GM13977 (cell line): Measurements from ENCODE around the gene GIMAP5.
"Not testable (repeated sequence)": the region's sequence is repeated elsewhere in the genome, so short reads cannot be mapped to it uniquely, and the experiment has no call there.

Experiments used
- DNase-seq: peaks from one replicate; pipeline ENCODE4 v3.0.0; 2012; ENCODE audit warnings: low spot score
- in situ Hi-C: fragments of 300-500 bp; cut with MboI; formaldehyde crosslinking; loops from one replicate; pipeline ENCODE4 v1.12.0; 2022; ENCODE audit warnings: low sequenced_read_pairs, low pct_unique_long_range_greater_than_20kb, mixed read lengths, inconsistent platforms; ENCODE audit not compliant: unreplicated experiment
- TF ChIP-seq, protein P1 (sequence below): IDR thresholded peaks from 2 replicates; pipeline ENCODE4 v1.5.1; 2012; ENCODE audit warnings: mild to moderate bottlenecking, control low read depth; ENCODE audit not compliant: insufficient read depth; ENCODE audit errors: extremely low read depth, missing control alignments

GIMAP5 gene

DNA sequence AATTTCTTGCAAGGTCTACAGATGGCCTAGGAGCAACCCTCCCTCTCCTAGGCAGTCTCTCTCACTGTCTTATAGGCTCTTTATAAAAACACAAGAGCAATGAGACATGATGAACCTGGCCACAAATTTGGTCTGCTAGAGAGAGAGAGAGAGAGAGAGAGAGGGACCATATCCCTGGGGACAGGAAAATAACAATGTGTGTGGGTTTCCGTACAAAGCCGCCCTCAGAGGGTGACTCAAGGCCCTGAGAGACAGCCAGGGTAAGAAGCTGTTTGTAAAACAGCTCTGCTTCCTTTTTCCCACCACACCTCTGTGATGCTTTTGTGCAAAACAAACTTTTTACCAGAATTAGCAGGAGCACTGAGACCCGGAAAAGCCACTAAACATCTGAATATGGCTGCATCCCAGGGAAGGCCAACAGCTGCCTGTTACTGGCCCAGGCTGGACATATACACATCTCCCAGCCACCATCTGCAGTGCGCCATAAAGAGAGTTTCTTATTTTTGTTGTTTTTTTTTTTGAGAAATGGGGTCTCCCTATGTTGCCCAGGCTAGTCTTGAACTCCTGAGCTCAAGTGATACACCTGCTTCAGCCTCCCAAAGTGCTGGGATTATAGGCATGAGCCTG is 18.4 kb downstream of the GIMAP5 start:
- DNase-seq, result peak; percentile 39
- TF ChIP-seq, protein P1, sequence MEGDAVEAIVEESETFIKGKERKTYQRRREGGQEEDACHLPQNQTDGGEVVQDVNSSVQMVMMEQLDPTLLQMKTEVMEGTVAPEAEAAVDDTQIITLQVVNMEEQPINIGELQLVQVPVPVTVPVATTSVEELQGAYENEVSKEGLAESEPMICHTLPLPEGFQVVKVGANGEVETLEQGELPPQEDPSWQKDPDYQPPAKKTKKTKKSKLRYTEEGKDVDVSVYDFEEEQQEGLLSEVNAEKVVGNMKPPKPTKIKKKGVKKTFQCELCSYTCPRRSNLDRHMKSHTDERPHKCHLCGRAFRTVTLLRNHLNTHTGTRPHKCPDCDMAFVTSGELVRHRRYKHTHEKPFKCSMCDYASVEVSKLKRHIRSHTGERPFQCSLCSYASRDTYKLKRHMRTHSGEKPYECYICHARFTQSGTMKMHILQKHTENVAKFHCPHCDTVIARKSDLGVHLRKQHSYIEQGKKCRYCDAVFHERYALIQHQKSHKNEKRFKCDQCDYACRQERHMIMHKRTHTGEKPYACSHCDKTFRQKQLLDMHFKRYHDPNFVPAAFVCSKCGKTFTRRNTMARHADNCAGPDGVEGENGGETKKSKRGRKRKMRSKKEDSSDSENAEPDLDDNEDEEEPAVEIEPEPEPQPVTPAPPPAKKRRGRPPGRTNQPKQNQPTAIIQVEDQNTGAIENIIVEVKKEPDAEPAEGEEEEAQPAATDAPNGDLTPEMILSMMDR, result no peak
- in situ Hi-C loops, result loop anchor here (10.0 kb wide), 1 partner anchor 311 kb away; no protein-coding TSS in a partner anchor

DNA sequence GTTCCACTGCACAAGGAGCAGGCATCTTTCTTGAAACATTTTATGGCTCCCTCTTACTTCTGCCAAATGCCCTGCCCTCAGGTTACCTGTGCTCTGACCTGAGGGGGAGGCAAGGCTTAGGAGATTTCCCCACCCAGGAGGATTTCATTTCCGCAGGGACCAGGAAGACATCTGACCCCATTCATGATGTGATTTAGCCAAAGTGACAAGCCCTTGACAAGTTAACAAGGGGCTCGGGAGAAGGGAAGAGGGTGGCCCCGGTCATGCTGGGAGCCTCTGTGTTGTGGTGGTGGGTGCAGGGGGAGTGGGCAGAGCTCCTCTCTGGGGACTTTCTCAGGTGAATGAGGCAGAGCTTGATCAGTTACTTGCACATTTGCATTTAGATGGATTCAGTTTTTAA is 18.9 kb downstream of the GIMAP5 start:
- TF ChIP-seq, protein P1, result no peak
- in situ Hi-C loops, result loop anchor here (10.0 kb wide), 1 partner anchor 311 kb away; no protein-coding TSS in a partner anchor
- DNase-seq, result no peak

DNA sequence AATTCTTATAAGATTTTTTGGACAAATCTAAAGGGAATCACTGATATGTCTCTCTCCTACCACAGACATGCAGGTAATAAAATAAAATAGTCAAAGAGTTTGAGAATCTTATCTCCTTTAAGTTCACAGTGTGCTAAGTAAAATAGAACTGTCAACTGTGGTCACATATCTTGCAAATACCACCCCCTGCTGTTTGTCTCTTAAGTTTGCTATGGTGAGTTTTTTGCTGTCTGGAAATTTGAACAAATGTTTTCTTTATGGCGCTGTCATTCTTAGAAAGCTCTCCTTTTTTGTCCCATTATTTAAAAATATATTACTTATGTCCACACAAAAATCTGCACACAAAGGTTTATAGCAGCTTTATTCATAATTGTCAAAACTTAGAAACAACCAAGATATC is 19.6 kb downstream of the GIMAP5 start:
- in situ Hi-C loops, result loop anchor here (10.0 kb wide), 1 partner anchor 312 kb away; no protein-coding TSS in a partner anchor
- peak; percentile 46 for DNase-seq

DNA sequence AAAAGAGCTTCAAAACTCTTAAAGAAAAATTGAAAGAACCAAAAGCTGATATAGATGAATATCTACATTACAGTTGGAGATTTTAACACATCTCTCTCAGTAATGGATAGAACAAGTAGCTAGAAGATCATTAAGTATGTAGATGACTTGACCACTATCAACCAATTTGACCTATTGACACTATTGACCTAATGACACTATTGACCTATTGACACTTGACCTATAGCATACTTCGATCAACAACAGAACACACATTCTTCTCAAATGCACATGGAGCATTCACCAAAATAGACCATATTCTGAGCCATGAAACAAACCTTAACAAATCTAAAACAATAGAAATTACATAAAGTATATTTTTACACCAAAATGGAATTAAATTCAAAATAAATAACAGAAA is 22.3 kb downstream of the GIMAP5 start:
- TF ChIP-seq, protein P1, result no peak
- in situ Hi-C loops, result loop anchor here (10.0 kb wide), 1 partner anchor 315 kb away; no protein-coding TSS in a partner anchor

More for the DNA sequence above, 19.6 kb downstream of the GIMAP5 start:
- TF ChIP-seq, protein P1, result peak; percentile 49

DNA sequence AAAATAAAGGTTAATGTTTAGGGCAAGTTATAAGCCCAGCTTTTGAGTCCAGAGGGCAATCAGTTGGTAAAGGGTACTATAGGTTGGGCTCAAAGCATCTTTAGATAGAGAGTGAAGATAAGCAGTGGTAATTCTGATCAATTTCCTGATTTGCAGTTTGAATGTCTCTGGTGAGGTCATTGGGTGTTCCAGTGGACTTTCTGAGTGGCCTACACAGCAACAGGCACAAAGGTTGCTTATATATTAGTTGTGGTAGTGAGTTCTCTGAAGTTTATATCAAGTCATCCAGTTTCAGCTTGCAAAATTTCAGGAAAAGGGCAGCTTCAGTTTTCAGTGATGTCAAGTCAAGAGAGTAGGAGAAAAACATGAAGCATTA is 29.1 kb downstream of the GIMAP5 start:
- TF ChIP-seq, protein P1, result no peak
- DNase-seq, result no peak
- in situ Hi-C loops, result no loop called here

More for the DNA sequence above, 22.3 kb downstream of the GIMAP5 start:
- no peak for DNase-seq

DNA sequence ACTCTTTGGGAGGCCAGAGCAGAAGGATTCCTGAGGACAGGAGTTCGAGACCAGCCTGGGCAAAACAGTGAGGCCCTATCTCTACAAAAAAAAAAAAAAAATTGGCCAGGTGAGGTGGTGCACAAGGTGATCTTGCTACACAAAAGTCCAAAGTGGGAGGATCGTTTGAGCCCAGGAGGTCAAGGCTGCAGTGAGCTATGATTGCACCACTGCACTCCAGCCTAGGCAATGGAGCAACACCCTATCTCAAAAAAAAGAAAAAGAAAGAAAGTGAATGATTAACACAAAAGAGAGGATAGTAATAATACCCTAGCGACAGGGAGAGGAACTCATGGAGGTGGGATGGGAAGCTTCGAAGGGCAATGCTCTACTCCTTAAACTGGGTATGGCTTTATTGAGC is 32.5 kb downstream of the GIMAP5 start:
- in situ Hi-C loops, result no loop called here
- TF ChIP-seq, protein P1, result no peak

DNA sequence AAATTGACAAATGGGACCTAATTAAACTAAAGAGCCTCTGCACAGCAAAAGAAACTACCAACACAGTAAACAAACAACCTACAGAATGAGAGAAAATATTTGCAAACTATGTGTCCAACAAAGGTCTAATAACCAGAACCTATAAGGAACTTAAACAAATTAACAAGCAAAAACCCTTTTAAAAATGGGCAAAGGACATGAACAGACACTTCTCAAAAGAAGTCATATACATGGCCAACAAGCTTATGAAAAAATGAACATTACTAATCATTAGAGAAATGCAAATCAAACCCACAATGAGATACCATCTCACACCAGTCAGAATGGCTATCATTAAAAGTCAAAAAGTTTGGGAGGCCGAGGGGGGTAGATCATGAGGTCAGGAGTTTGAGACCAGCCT is 36.9 kb downstream of the GIMAP5 start:
- in situ Hi-C loops, DNase-seq: not testable (repeated sequence)

More for the DNA sequence above, 32.5 kb downstream of the GIMAP5 start:
- no peak for DNase-seq
